ENCODE results near the gene IL1RL1. TPM values are rescaled to one million over a fixed set of nuclear protein-coding genes. Genes with fewer than 3 reads are reported as not detected.

IL1RL1 gene
- total RNA-seq, 1 experiment from 2014 or later: 0.15 TPM

DNA sequence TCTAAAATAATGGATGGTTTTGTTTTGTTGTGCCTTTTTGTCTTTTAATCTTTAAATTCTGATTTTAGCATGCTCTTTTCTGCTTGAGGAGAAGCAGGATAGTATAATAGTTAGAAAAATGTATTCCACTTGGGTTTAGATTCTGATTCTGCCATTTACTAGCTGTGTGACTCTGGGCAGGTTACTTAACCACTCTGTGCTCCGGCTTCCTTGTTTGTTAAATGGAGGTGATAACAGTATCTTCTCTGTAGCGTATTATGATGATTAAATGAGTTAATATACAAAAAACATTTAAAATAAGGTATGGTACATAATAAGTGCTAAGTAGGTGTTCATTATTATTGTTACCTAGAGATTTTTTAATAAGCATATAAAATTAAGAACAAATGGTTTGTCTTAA lies 84.6 kb downstream of the IL1RL1 start:
- H3K9me3 ChIP-seq (ENCODE audit: control insufficient read depth, insufficient read depth, low read depth, low read length): no peaks in the 10 kb centered on the region
- TF ChIP-seq, protein P1, sequence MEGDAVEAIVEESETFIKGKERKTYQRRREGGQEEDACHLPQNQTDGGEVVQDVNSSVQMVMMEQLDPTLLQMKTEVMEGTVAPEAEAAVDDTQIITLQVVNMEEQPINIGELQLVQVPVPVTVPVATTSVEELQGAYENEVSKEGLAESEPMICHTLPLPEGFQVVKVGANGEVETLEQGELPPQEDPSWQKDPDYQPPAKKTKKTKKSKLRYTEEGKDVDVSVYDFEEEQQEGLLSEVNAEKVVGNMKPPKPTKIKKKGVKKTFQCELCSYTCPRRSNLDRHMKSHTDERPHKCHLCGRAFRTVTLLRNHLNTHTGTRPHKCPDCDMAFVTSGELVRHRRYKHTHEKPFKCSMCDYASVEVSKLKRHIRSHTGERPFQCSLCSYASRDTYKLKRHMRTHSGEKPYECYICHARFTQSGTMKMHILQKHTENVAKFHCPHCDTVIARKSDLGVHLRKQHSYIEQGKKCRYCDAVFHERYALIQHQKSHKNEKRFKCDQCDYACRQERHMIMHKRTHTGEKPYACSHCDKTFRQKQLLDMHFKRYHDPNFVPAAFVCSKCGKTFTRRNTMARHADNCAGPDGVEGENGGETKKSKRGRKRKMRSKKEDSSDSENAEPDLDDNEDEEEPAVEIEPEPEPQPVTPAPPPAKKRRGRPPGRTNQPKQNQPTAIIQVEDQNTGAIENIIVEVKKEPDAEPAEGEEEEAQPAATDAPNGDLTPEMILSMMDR (IDR thresholded peaks at IDR 0.05): no peak
- TF ChIP-seq POLR2AphosphoS5 (IDR thresholded peaks at IDR 0.05; ENCODE audit: low read depth, low read length) (no peak), TCF7L2 (IDR thresholded peaks at IDR 0.05; ENCODE audit: low read depth, low read length) (no peak), SIN3A (IDR thresholded peaks at IDR 0.05; ENCODE audit: borderline replicate concordance, insufficient read depth, low read depth, low read length) (no peak)
- TF ChIP-seq, protein P2, sequence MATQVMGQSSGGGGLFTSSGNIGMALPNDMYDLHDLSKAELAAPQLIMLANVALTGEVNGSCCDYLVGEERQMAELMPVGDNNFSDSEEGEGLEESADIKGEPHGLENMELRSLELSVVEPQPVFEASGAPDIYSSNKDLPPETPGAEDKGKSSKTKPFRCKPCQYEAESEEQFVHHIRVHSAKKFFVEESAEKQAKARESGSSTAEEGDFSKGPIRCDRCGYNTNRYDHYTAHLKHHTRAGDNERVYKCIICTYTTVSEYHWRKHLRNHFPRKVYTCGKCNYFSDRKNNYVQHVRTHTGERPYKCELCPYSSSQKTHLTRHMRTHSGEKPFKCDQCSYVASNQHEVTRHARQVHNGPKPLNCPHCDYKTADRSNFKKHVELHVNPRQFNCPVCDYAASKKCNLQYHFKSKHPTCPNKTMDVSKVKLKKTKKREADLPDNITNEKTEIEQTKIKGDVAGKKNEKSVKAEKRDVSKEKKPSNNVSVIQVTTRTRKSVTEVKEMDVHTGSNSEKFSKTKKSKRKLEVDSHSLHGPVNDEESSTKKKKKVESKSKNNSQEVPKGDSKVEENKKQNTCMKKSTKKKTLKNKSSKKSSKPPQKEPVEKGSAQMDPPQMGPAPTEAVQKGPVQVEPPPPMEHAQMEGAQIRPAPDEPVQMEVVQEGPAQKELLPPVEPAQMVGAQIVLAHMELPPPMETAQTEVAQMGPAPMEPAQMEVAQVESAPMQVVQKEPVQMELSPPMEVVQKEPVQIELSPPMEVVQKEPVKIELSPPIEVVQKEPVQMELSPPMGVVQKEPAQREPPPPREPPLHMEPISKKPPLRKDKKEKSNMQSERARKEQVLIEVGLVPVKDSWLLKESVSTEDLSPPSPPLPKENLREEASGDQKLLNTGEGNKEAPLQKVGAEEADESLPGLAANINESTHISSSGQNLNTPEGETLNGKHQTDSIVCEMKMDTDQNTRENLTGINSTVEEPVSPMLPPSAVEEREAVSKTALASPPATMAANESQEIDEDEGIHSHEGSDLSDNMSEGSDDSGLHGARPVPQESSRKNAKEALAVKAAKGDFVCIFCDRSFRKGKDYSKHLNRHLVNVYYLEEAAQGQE (IDR thresholded peaks at IDR 0.05; ENCODE audit: insufficient read depth in 1 of 2, low read depth in 2 of 2, low read length in 1 of 2): no peak
- ATAC-seq (no peak), DNase-seq (ENCODE audit: low read depth, low spot score) (no peak)
- no peaks in the 10 kb centered on the region for H3K36me3 ChIP-seq (ENCODE audit: control insufficient read depth, insufficient read depth, low read length)
- in situ Hi-C loops (cut with HindIII; ENCODE audit: low pct_unique_long_range_greater_than_20kb, low sequenced_read_pairs) (no loop called here), intact Hi-C loops (cut with micrococcal nuclease; ENCODE audit: unreplicated experiment) (no loop called here)
- BruUV-seq (replicated peaks): no TSS peak
- no peak overlapping the region for H3K27ac ChIP-seq (ENCODE audit: low read length)
- ChIA-PET CTCF (no interaction called here), POLR2A (no interaction called here)
- no peaks in the 10 kb centered on the region for H3K4me1 ChIP-seq (ENCODE audit: control insufficient read depth, insufficient read depth, low read length)
- H3K27me3 ChIP-seq (ENCODE audit: control insufficient read depth, insufficient read depth, low read length): no peaks in the 10 kb centered on the region; the same call in none of the 2 replicates
- no peak overlapping the region for H3K4me3 ChIP-seq (ENCODE audit: low read depth in 2 of 2, low read length in 2 of 2)

DNA sequence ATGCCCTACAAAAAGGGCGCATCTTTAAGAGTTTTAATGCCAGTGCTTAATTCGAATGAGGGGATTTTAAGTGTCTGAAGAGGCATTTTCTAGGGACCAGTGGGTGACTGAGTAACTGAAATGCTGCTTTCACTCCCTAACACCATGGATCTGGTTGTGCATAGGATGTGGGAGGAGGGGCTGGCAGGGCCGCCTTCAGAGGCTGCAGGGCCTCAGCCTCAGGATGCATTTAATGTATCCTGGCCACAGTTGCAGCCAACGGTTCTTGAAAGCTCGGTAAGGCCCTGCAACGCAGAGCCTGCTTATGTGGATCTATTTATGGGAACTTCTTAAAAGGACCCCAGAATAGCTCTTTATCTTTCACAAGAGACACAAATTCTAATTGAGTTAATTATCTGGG lies 85.8 kb downstream of the IL1RL1 start:
- DNase-seq (ENCODE audit: low read depth, low spot score) (no peak), ATAC-seq (no peak)
- no peak for TF ChIP-seq TCF7L2 (IDR thresholded peaks at IDR 0.05; ENCODE audit: low read depth, low read length)
- no peak for TF ChIP-seq POLR2AphosphoS5 (IDR thresholded peaks at IDR 0.05; ENCODE audit: low read depth, low read length)
- TF ChIP-seq, protein P2 (IDR thresholded peaks at IDR 0.05; ENCODE audit: insufficient read depth in 1 of 2, low read depth in 2 of 2, low read length in 1 of 2): no peak
- TF ChIP-seq SIN3A (IDR thresholded peaks at IDR 0.05; ENCODE audit: borderline replicate concordance, insufficient read depth, low read depth, low read length): no peak
- TF ChIP-seq, protein P1 (IDR thresholded peaks at IDR 0.05): no peak
- BruUV-seq (replicated peaks): no TSS peak
- H3K27ac ChIP-seq (ENCODE audit: low read length): no peak overlapping the region
- CTCF ChIA-PET: no interaction called here
- H3K4me3 ChIP-seq (ENCODE audit: low read depth in 2 of 2, low read length in 2 of 2): no peak overlapping the region
- H3K36me3 ChIP-seq (ENCODE audit: control insufficient read depth, insufficient read depth, low read length): no peaks in the 10 kb centered on the region
- H3K9me3 ChIP-seq (ENCODE audit: control insufficient read depth, insufficient read depth, low read depth, low read length): no peaks in the 10 kb centered on the region
- in situ Hi-C loops (cut with HindIII; ENCODE audit: low pct_unique_long_range_greater_than_20kb, low sequenced_read_pairs) (no loop called here), intact Hi-C loops (cut with micrococcal nuclease; ENCODE audit: unreplicated experiment) (no loop called here)
- H3K27me3 ChIP-seq (ENCODE audit: control insufficient read depth, insufficient read depth, low read length): no peaks in the 10 kb centered on the region; the same call in none of the 2 replicates
- no peaks in the 10 kb centered on the region for H3K4me1 ChIP-seq (ENCODE audit: control insufficient read depth, insufficient read depth, low read length)
- POLR2A ChIA-PET: no interaction called here

Measured in Panc1 (cell line).